Jurkat, Clone E6-1 (cell line): ENCODE results near the gene LYZL6.
A peak's percentile ranks its signal among the peaks of the same experiment; 100 is the strongest.

Experiments used
- DNase-seq: peaks from one replicate; pipeline ENCODE4 v3.0.0-alpha.2; 2011; ENCODE audit warnings: low read depth, low spot score
- H3K4me3 ChIP-seq: 2 replicates; pipeline ENCODE4 v1.5.1; 2011; ENCODE audit warnings: mild to moderate bottlenecking, low read length, control low read depth, moderate library complexity

LYZL6 gene

DNA sequence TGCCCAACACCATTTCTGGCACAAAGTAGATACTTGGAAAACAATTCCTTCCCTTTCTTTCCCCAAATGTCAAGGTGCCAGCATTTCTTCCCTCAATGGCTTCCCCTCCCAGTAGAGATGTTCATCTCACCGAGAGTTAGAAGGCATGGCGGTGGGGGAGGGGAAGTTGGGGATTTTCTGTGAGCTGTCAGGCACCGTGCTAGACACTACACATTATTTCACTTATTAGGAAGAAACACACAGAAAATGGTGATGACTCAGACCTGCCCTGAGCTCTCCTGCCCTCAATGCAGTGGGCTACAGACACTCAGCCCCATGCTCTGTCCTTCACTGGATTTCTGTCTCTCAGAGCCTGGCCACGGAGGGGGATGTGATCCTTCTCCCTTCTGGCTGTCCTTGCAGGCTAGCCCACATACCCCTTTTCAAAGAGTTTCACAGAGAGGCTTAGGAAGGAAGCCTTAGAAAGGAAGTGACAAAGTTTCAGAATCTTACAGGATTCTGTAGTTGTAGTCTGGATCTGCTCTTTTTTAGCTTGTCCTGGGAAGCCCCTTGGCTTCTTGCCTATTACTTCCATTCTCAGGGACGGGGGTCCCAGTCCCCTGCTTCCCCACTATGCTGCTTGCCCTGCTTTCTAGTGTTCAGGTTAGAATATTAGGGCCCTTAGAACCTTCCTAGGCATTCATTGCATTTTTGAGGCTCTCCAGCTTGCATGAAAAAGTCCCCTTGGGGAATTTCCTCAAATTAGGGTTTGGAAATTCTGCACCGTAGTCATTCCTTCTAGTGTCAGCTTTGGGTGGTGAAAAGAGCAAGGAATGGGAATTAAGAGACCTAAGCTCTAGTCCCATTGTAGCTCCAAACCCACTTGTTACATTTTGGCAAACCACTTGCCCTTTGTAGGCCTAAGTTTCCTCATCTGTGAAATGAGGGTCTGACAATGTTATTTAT lies 51.1 kb downstream of the LYZL6 start:
- DNase-seq: no peak
- no peak overlapping the region for H3K4me3 ChIP-seq

DNA sequence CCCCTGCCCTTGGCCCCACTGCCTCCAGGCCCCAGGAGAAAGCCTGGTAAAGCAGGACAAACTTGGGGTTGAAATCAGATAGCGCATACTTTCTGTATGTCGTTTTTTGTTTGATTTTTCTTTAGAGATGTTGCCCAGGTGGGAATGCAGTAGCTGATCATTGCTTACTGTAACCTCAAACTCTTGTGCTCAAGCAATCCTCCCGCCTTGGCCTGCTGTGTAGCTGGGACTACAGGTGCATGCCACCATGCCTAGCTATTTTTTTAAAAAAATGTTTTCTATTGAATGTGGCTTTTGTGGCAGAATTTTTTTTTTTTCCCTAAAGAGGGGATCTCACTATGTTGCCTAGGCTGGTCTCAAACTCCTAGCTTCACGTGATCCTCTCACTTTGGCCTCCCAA lies 52.2 kb downstream of the LYZL6 start:
- DNase-seq: peak; percentile 81

DNA sequence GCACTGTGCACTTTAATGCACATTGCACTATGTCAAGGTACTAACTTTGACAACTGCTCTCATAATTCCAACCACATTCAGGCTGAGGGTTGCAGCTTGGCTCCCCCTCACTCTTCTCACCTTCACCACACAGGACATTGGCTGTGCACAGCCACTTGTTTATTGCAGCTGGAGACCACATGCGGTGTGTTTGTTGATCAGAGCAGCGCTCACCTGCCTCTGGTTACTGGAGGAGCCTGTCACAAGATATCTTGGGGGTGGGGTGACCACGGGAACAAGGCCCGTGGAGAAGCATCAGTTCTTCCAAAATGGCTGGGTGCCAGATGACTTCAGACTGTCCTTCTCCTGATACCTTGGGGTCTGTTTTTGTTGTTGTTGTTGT lies 52.7 kb downstream of the LYZL6 start:
- DNase-seq: peak; percentile 70

More for the DNA sequence above, 52.2 kb downstream of the LYZL6 start:
- H3K4me3 ChIP-seq: no peak overlapping the region

DNA sequence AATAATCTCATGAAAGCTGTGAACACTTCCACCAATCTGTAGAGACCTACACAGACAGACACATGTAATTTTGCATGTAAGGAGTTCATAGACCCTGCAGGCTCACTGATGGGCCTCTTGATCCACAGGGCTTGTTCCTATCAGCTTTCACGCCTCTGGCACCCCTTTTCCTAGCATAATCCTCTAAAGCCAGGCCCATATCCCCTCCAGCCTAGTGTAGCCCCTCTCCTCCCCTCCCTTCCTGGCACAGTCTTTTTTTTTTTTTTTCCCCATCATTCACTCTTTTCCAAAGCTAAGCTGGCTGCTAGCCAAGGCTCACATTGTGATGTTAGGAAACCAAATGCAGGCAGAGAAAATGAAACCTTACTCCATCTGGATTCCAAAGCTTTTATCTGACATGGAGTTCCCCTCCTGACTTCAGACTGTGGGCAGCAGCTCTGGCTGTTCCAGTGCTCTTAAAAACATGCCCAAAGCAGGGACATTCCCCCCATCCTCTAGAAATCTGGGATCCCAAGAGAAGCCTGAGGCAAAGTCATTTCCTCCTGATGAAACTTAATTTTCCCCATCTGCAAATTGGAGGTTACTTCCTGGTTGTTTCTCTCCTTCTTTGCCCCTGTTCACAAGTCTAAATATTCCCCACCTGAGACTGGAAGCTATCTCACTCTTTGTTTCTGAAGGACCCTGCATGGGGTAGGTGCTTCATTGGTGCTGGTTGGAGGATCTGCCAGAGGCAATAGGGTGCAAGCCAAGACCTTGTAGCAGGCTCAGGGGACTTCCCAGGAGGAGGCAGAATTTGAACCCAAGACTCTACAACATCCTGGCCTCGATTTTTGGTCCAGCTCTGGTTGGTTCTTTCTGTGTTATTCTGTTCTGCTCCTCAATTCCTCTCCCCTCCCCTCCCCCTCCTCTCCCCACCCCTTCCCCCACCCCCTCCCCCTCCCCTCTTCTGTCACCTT lies 53.4 kb downstream of the LYZL6 start:
- no peak overlapping the region for H3K4me3 ChIP-seq
- no peak for DNase-seq

More for the DNA sequence above, 52.7 kb downstream of the LYZL6 start:
- H3K4me3 ChIP-seq: no peak overlapping the region

DNA sequence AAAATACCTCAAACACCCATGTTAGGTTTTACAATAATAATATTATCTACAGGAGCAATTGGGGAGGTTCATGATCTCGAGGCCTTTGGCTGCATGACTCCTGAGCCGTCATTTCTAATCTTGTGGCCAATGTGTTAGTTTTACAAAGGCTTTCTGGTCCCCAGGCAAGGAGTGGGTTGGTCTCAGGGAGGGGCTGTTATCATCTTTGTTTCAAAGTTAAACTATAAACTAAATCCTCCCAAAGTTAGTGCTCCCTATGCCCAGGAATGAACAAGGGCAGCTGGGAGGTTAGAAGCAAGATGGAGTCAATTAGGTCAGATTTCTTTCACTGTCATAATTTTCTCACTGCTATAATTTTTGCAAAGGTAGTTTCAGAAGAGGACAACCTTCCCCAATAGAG lies 54.3 kb downstream of the LYZL6 start:
- no peak overlapping the region for H3K4me3 ChIP-seq

More for the DNA sequence above, 54.3 kb downstream of the LYZL6 start:
- no peak for DNase-seq
